GM12891 (cell line): ENCODE measurements around the gene ZSWIM4.

Source experiments
- DNase-seq: peaks from one replicate; pipeline ENCODE4 v3.0.0; 2011; ENCODE audit warnings: low spot score; ENCODE audit not compliant: insufficient read length
- FAIRE-seq: peaks from 2 replicates; lab custom pipeline; 2011; peaks lifted over from hg19 to GRCh38; lab: Jason Lieb, UNC
- PAX5 ChIP-seq: IDR thresholded peaks from 2 replicates; pipeline ENCODE4 v1.6.1; 2011; ENCODE audit warnings: low read length, moderate library complexity, mild to moderate bottlenecking; ENCODE audit not compliant: insufficient read depth, severe bottlenecking
- POLR2A ChIP-seq: IDR thresholded peaks from 2 replicates; pipeline ENCODE4 v1.6.1; 2011; ENCODE audit warnings: low read depth, low read length, control low read depth
- POLR2AphosphoS5 ChIP-seq: IDR thresholded peaks from 2 replicates; pipeline ENCODE4 v1.6.1; 2011; ENCODE audit warnings: low read depth, low read length, control low read depth
- POU2F2 ChIP-seq: IDR thresholded peaks from 2 replicates; pipeline ENCODE4 v1.6.1; 2011; ENCODE audit warnings: low read depth, mild to moderate bottlenecking, control low read depth, low read length, moderate library complexity
- SPI1 ChIP-seq: IDR thresholded peaks from 2 replicates; pipeline ENCODE4 v1.6.1; 2011; ENCODE audit warnings: low read depth, low read length, control low read depth
- TAF1 ChIP-seq: IDR thresholded peaks from 2 replicates; pipeline ENCODE4 v1.6.1; 2011; ENCODE audit warnings: low read depth, low read length, control low read depth

ZSWIM4 gene

DNA sequence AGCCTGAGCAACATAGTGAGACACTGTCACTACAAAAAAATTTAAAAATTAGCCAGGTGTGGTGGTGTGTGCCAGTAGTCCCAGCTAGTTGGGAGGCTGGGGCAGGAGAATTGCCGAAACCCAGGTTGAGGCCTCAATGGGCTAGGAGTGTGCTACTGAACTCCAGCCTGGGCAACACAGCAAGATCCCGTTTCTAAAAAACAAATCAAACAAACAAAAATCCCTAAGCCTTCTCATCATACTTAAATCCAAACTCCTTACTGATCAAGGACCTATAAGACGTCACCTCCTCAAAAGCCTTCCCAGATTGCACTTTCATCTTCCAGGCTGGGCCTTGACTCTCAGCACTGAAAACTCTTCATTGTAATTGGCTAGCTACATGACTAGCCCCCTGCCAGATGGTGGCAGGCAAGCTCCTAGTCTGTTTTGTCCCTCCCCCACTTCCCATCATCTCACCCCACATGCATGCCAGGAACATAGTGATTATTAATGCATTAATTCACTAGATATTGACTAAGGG is 64.2 kb downstream of the ZSWIM4 start:
- DNase-seq (no peak), FAIRE-seq (no peak)
- no peak for TF ChIP-seq POLR2A
- no peak for TF ChIP-seq SPI1
- no peak for TF ChIP-seq POLR2AphosphoS5
- no peak for TF ChIP-seq PAX5
- TF ChIP-seq POU2F2: no peak
- no peak for TF ChIP-seq TAF1

DNA sequence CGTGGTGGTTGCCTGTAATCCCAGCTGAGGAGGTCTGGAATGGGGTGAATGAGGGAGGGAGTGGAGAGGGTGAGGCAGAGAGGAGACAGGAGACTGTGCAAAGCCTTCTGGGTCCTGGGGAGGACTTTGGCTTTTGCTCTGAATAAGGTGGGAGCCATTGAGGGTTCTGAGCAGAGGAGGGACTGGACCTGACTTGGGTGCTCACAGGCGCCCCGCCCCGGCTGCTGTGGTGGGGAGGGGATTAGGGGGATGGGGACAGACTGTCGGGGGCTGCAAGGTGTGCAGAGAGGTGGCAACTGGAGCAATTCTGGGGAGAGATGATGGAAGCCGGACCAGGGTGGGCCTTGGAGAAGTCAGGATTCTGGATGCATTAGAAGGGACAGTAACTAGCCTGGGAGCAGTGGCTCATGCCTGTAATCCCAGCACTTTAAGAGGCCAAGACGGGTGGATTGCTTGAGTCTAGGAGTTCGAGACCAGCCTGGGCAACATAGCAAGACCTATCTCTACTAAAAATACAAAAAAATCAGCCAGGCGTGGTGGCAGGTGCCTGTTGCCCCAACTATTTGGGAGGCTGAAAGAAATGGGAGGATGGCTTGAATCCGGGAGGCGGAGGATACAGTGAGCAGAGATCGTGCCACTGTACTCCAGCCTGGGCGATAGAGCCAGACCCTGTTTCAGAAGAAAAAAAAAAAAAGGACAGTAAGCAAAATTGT is 65.6 kb downstream of the ZSWIM4 start:
- no peak for TF ChIP-seq POU2F2
- TF ChIP-seq POLR2A: no peak
- TF ChIP-seq PAX5: no peak
- TF ChIP-seq TAF1: no peak
- TF ChIP-seq SPI1: no peak
- no peak for TF ChIP-seq POLR2AphosphoS5
- peak; percentile 31 for FAIRE-seq
- no peak for DNase-seq

DNA sequence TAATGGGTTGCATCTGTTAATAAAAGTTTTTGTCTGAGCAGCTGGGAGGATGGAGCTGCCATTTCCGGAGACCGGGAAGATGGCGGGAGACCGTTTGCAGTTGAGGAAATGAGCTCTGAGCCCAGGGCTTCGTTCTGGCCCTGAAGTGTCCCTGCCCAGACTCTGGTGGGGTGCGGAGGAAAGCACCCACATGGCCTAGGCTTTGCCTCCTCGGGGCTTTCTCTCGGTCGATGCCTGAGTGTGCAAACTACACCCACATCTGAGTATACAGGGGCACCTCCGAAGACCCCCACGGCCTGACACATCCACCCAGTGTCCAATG is 66.1 kb downstream of the ZSWIM4 start:
- no peak for FAIRE-seq
- DNase-seq: no peak
- TF ChIP-seq TAF1 (peak; percentile 51; the same call in 1 of the 2 replicates), POU2F2 (no peak; the same call in 1 of the 2 replicates), SPI1 (peak; percentile 19; the same call in 1 of the 2 replicates), POLR2A (peak; percentile 15; the same call in 1 of the 2 replicates), PAX5 (no peak), POLR2AphosphoS5 (0 out of 2 replicates have a peak, but pooled peaks have one; percentile 40)

DNA sequence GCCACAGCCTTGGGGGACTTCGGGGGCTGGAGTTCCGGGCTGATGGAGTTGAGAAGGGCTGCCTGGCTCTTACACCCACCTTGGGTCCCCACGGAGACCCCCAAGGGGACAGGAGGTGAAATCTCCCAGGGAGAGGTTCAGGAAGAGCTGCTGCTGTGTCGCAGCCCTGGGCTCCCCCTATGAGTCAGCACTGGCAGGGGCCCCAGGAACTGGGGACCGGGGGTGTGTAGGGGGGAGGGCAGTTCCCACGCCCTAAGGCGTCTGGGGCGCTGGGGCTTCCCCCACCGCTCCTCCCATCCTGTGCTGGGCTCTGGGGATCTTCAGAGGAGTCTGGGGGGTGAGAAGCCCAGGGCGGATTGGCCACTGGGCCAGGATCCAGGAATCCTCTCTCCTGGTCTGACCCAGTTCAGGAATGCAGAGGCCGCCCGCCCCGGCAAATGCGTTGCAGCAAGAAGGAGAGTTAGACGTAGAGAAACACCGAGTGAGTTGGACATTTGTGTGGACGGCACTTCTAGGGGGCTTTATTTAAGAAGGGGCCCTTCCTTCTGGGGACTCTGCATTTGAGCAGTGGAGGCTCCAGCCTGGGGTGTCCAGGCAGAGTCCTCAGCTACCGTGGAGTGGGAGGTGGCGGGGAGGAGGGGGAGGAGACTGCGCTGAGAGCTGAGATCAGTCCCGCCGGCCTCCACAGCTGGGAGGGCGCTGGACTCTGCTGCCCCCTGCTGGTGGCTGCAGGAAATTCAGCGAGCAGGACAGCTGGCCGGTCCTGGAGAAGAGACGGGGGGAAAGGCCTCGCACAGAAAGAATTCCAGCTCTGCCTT is 66.7 kb downstream of the ZSWIM4 start:
- DNase-seq (peak; percentile 92), FAIRE-seq (peak; percentile 97)
- no peak for TF ChIP-seq PAX5
- TF ChIP-seq POLR2A: peak; percentile 74
- TF ChIP-seq POLR2AphosphoS5: peak; percentile 66
- TF ChIP-seq POU2F2: peak; percentile 51; the same call in 1 of the 2 replicates
- peak; percentile 36; the same call in 1 of the 2 replicates for TF ChIP-seq SPI1
- no peak for TF ChIP-seq TAF1

DNA sequence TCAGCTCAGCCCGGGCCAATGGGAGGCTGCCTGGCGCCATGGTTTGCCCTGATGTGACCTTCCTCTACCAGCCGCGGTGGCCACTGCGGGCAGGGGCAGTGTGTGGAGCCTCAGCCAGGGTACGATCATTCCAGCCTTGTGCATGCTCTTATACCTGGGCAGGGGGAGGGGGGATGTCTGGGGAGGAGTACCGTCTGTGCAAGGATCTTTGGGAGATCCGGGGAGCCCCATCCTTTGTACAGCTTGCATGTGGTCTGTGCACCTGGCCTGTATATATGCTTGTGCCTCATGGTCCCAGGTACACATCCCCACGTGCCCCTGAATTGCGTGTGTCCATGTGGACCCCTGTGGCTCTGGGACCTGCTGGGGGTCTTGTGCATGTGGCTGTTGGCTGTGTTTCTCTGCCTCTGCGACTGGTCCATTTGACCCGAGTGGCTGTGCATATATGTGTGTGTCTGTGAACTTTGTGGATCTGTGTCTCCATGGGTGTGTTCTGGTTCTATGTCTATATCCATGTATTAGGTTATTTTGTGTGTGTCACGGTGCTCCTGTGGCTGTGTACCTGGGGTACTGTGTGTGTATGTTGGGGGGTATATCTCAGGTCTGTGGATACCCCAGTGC is 68.9 kb downstream of the ZSWIM4 start:
- DNase-seq (no peak), FAIRE-seq (peak; percentile 77)
- TF ChIP-seq POLR2A (no peak), POU2F2 (no peak), POLR2AphosphoS5 (no peak), PAX5 (no peak)

DNA sequence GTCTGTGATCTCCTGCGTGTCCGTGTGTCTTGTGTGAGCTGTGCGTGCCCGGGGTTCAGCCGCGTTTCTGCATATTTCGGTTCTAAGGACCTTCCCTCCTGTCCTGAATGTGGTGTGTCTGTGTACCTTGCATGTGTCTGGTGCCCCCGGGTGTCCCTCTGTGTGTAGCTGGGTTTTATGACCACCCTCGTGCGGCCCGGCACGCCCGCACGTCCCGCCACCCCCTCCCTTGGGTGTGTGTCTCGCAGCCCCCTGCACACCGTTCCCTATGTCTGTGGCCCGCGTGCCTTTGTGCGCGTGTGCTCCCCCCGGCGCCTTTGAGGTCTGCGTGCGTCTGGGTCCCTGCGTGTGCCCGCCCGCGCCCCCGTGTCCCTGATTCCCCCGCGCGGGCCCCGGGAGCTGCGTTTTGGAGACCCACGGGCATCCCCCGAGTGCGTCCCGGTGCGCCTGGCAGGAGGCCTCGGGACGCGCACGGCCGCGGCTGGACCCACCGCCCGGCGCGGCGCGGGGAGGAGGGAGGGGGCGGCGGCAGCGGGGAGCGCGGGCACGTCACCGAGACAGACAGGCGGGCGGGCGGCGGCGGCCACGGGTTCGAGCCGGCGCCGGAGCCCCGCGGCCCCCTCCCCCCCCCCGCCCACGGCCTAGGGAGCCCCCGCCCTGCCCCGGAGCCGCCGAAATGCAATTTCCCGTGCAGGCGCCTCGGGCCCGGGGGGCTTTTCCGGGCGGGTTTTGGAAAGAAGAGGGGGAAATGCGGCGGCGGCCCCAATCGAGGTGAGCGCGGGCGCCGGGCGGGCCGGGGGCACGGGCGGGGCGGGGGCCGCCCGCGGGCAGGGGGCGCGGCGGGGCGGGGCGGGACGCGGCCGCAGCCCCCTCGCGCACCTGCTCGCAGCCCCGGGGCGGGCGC is 69.7 kb downstream of the ZSWIM4 start:
- FAIRE-seq (no peak), DNase-seq (no peak)
- TF ChIP-seq POLR2AphosphoS5: no peak
- TF ChIP-seq POLR2A: no peak
- TF ChIP-seq SPI1: no peak
- no peak for TF ChIP-seq POU2F2
- no peak for TF ChIP-seq TAF1
- TF ChIP-seq PAX5: no peak

DNA sequence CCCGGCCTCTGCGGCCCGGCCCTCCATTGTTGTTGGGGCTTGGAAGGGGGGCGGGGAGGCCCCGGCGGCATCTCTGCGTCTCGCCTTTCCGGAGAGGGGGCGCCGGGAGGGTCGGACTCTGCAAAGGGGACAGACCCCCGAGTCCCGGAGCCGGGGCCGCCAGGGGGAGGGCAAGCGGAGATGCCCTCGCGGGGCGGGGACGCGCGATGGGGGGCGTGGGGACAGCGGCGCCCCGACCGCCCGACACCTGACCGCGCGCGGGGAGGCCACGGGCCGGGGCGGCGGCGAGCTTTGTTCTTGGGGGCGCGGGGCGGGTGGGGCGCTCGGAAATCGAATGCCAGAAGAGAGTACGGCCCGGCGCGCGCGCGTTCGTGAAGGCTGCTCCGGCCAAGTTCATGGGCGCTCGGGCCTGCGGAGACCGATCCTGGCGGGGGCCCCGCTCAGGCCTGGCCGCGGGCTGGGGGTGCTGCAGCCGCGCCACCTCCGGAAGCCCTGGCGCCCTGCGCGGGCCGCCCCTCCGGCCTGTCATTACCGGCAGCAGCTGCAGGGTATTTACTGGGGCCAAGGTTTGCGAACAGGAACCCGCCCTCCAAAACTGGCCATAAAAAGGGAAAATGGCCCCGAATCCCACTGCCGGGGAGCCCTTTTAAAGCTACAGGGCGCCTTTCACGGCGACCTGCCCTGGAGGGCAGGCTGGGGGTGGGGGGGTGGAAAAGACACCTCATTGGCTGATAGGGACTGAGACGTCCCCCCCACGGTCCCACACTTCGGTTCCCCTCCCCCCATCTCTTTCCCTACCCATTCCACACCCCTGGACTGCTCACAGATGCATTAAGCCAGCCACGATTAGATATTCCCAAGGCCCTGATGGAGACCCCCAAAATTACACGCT is 70.6 kb downstream of the ZSWIM4 start:
- TF ChIP-seq POU2F2 (no peak), PAX5 (no peak), POLR2A (no peak), POLR2AphosphoS5 (no peak), TAF1 (no peak), SPI1 (no peak)
- DNase-seq: no peak
- FAIRE-seq: peak; percentile 35
